GM19238 (cell line): Measurements from ENCODE around the gene USP4.
"Not testable (repeated sequence)": the region's sequence is repeated elsewhere in the genome, so short reads cannot be mapped to it uniquely, and the experiment has no call there.

Experiments
- DNase-seq: peaks from one replicate; pipeline ENCODE4 v3.0.0; 2011; ENCODE audit warnings: low spot score; ENCODE audit not compliant: insufficient read length

The USP4 gene

DNA sequence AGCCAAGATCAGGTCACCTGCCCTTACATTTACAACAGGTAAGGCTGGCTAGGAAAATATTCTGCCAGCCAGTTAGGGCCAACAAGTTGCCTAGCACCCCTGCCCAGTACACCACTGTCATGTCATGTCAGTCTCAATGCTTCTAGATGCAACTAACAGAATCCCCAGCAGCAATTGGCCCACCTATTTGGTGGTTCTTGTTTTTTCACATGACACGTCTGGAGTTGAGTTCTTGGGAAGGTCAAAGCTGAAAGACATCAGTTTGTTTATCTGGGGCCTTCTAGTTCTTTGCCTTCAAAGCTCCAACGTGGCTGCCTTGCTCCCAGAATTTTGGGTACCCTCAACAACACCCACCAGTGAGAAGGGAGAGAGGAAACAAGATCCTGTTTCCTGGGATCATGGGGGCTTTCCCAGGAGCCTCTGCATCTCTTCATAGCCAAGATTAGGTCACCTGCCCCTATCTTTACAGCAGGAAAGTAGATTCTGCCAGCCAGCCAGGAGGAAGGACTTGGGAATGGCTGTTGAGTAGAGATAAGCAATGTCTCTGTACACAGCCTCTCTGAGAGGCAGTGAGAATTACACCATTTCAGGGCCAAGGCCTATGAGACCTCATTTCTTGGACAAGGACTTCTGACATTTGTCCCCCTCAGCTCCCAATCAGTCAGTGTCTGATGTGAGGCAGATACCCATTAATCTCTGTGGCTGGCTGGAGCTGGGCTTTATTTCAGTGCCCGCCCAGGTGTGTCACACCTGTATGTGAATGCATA is 9.7 kb upstream of the USP4 start:
- DNase-seq, result no peak

- DNase-seq, result not testable (repeated sequence)
These were observed 8.5 kb upstream of the USP4 start for GRCh38 chr3:49348361-49348760.

DNA sequence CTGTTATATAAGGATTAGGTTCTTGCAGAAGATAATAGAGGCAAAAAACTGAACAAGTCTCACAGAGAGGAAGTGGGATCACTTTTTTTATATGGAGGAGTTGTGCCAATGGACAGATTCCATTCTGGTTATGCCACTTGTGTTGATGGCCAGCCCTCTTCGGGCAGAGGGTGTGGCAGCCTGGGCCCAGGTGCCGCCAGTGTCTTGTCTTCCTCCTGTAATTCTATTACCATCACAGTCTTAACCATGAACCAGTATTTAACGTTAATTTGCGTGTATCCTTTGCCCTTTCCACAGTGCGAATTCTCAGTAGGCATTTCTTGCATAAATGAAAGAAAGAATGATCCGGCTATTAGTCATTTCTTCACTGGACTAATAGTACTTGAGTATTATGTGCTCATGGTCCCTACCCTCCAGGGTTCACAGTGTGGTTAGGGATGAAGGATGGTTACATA is 7.0 kb upstream of the USP4 start:
- no peak for DNase-seq

GRCh38 chr3:49343163-49343562 is 3.3 kb upstream of the USP4 start:
- no peak for DNase-seq

GRCh38 chr3:49341996-49342395 is 2.1 kb upstream of the USP4 start:
- no peak for DNase-seq

DNA sequence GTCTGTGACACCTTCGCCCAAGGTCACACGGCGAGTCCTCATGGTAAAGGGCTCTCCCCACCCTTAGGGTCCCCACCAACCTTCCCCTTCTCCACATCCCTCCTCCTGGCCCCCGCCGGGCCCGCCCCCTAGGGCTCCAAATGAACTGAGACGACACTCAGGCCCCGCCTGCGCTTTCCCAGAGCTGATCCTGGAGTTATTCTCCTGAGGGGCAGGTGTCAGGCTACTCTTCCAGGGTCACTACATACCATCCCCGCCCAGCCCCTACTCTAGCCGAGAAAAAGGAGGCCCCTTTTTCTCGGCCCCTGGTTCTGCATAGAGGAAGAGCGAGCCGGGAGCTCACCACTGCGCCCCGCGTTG is 292 bp downstream of the USP4 start:
- no peak for DNase-seq

DNA sequence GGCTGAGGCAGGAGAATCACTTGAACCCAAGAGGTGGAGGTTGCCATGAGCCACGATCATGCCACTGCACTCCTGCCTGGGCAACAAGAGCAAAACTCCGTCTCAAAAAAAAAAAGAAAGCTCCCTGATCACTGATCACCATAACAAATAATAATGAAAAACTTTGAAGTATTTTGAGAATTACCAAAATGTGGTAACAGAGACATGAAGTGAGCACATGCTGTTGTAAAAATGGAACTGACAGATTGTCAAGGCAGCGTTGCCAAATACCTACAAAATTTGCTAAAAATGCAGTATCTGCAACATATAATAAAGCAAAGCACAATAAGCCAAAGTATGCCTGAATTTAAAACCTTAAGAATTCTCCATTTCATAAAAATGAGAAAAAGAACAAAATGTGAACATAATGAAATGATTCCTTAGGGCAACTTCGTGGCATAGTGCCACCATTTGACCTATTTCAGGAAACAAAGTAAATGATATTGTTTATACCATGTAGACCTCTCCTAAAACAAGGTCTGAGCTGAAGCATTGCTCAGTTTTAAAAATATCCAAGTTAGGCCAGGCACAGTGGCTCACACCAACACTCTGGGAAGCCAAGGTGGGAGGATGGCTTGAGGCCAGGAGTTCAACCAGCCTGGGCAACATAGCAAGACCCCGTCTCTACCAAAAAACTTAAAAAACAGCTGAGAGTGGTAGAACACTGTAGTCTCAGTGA is 5.8 kb downstream of the USP4 start:
- DNase-seq, result no peak

- no peak for DNase-seq
These were observed 6.8 kb downstream of the USP4 start for GRCh38 chr3:49333091-49333490.

DNA sequence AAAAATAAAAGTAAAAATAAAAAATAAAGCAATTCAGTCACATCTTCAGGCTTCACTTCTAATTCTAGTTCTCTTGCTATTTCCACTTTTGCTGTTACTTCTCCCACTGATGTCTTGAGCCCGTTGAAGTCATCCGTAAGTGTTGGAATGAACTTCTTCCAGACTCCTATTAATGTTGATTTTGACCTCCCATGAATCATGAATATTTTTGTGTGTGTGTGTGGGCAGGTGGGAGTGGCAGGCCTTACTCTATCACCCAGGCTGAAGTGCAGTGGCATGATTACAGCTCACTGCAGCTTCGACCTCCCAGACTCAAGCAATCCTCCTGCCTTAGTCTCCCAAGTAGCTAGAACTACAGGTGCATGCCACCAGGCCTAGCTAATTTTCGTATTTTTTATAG is 10.7 kb downstream of the USP4 start:
- no peak for DNase-seq

DNA sequence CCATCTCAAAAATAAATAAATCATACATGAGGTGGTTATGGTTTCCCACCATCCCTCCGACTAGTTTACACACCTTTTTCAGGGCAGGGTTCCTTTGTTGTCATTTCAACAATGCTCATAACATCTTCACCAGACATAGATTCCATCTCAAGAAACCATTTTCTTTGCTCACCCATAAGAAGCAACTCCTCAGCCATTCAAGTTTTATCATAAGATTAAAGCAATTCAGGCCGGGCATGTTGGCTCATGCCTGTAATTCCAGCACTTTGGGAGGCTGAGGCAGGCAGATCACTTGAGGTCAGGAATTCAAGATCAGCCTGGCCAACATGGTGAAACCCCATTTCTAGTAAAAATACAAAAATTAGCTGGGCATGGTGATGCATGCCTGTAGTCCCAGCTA is 11.5 kb downstream of the USP4 start:
- DNase-seq, result not testable (repeated sequence)

DNA sequence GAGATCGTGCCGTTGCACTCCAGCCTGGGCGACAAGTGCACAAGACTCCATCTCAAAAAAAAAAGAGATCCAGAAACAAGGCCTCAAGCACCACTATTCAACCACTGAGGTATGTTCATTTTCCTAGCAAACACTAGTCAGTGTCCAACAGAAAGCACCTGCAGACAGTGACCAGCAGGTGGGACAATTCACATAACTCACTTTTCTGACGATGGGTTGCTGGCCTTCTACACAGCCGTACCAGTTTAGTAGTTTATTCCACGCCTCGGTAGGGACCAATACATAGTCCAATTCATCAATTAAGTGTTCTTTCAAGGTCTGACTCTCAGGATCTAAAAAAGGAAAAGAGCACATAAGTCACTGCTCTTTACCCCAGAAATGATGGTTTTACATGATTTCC is 12.4 kb downstream of the USP4 start:
- DNase-seq, result no peak

DNA sequence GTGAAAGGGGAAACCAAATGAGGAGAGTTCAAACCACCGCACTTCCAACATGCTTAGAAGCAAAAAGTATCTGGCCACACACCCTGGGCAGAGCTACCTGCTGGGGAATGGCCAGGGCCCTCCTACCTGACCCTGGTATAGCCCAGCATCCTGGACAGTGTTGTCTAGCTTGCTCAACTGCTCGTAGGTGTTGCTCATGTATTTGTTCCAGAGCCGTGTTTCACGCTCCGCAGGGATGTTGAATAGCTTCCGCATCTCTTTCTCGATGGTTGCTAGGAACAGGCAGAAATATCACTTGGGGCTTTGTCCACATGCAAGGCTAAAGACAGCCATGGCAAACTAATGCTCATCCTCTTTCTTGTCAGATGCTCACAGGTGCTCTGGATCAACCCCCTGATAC is 15.1 kb downstream of the USP4 start:
- no peak for DNase-seq

- no peak for DNase-seq
These were observed 23.0 kb downstream of the USP4 start for GRCh38 chr3:49316696-49317457.

- no peak for DNase-seq
These were observed 25.8 kb downstream of the USP4 start for GRCh38 chr3:49313896-49314688.

DNA sequence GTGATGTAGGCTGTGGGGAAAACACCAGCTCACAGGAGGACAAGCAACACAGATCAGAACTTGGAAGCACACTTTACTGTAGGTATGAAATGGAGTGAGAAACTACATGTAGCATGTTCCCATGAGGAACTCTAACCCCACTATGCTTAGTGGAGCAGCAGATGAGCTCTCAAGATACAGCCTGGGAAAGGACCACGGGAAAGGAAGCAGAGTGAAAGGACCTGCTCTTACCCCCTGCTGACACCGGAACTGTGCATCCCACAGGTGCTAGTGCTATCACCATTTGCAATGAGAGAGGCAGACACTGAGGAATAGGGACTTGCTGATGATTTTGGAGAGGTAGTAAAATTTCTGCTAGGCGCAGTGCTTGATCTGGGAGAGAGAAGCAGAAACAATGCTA is 28.6 kb downstream of the USP4 start:
- DNase-seq, result no peak

GRCh38 chr3:49310677-49311076 is 29.2 kb downstream of the USP4 start:
- DNase-seq, result no peak

DNA sequence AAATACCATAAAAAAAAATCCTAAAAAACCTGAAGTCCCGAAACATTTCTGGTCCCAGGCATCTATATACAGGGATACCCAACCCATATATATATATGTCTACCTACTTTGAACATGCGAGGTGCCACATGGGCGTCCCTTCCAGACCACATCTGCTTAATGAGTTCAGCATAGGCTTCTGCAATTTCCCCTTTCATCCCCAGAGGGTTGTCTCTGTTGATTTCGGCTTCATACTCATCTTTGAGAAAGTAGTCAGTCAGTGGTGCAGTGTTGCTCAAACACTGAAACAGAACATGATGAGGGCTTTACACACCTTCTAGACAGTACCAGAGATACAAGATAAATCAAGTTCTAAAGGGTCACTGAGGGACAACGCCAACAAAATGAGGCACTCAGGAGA is 34.2 kb downstream of the USP4 start:
- no peak for DNase-seq

DNA sequence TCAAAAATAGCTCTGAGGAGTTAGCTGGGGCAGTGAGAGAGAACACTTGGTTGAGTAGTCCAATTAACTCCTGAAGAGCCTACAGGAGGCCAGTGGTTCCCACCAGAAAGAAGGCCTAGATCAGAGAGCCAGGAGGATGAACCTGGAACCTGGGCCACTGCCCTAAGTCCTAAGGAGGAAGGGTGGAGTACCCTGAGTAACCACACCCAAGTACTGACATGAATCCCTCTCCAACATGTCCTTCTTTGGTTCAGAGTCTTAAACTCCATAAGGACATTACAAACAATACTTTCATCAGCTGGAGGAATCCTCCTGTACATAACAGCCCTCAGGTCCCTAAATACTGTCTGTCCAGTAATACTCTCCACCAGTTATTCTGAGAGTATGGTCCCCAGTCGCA is 37.2 kb downstream of the USP4 start:
- DNase-seq, result no peak

GRCh38 chr3:49300595-49300994 is 39.3 kb downstream of the USP4 start:
- no peak for DNase-seq

DNA sequence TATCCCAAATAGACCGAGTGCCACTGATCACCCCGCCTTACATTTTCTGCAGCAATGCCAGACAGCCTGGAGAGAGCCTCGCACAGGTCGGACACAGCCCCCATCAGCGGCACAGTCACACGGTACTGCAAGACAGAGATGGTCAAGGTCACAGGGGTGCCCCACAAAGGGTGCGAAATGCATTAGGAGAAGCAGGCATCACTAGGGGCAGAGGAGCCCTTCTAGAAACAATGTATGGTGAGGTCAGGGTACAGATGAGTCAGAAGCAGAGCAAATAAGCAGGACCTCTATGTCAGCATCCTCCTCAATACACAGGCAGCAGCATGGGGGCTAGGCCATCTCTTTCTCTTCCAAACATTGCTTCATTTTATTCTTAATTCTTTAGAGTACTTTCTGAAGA is 41.3 kb downstream of the USP4 start:
- DNase-seq, result no peak

GRCh38 chr3:49296781-49297411 is 43.0 kb downstream of the USP4 start:
- no peak for DNase-seq
